B cell (primary cell): ENCODE data around the gene ZFHX2. TPM values are rescaled to one million over a fixed set of nuclear protein-coding genes. Genes with fewer than 3 reads are reported as not detected.

Source experiments
- ATAC-seq: fragments of 200-7000 bp; cut with Tn5 transposase; one replicate; pipeline ENCODE4 v1.10.0; 2021; ENCODE audit warnings: low read depth, mild to moderate bottlenecking, moderate number of reproducible peaks, moderate library complexity
- CTCF ChIA-PET: fragments of 350-600 bp; sonication (Branson Sonifier 250); formaldehyde crosslinking; loops from one replicate; lab custom pipeline; 2021; ENCODE audit warnings: antibody characterized with exemption, inconsistent platforms; lab: Charles Lee
- POLR2A ChIA-PET: fragments of 350-600 bp; sonication (Branson Sonifier 250); formaldehyde crosslinking; loops from one replicate; lab custom pipeline; 2021; ENCODE audit warnings: antibody characterized with exemption; lab: Charles Lee
- DNase-seq: peaks from one replicate; pipeline ENCODE4 v3.0.0; 2013
- H2AFZ ChIP-seq: 2 replicates; pipeline ENCODE4 v1.6.1; 2012; ENCODE audit warnings: mild to moderate bottlenecking, low read depth, low read length; ENCODE audit not compliant: insufficient read depth, poor library complexity, severe bottlenecking
- H3K27ac ChIP-seq, 2 donors: 1 replicate in 1 of 2; 2 replicates in 1 of 2; pipeline ENCODE4 v1.5.1; 2012 to 2013; ENCODE audit warnings: low read length in 2 of 2, mild to moderate bottlenecking in 2 of 2, moderate library complexity in 1 of 2
- H3K27me3 ChIP-seq, 4 experiments: fragments of 200-600 bp in 1 of 4; sonication (generic) in 1 of 4; replicated peaks in 1 of 4; 1 replicate in 2 of 4; 2 replicates in 2 of 4; pipeline versions ENCODE4 v1.6.1 to v1.7.0; 2013 to 2016; ENCODE audit warnings: low read length in 3 of 4, mild to moderate bottlenecking in 2 of 4, mixed read lengths in 1 of 4, moderate library complexity in 1 of 4; ENCODE audit not compliant: insufficient read depth in 4 of 4, control insufficient read depth in 3 of 4; ENCODE audit errors: control extremely low read depth in 1 of 4
- H3K36me3 ChIP-seq, 2 experiments: replicated peaks in 1 of 2; 1 replicate in 1 of 2; 2 replicates in 1 of 2; pipeline versions ENCODE4 v1.6.1 to v1.7.1; 2013; ENCODE audit warnings: low read length in 1 of 2; ENCODE audit not compliant: insufficient read depth in 2 of 2, control insufficient read depth in 1 of 2; ENCODE audit errors: control extremely low read depth in 1 of 2, extremely low read depth in 1 of 2
- H3K4me1 ChIP-seq, 2 donors: fragments of 200-600 bp in 1 of 2; sonication (generic) in 1 of 2; 1 replicate in 1 of 2; 2 replicates in 1 of 2; pipeline versions ENCODE4 v1.5.1 to v1.6.1; 2013 to 2017; ENCODE audit warnings: low read length in 2 of 2; ENCODE audit not compliant: control insufficient read depth in 2 of 2, insufficient read depth in 2 of 2
- H3K4me2 ChIP-seq: replicated peaks from 2 replicates; pipeline ENCODE3; 2012; ENCODE audit warnings: mild to moderate bottlenecking, low read depth, low read length; ENCODE audit not compliant: poor library complexity, severe bottlenecking
- H3K4me3 ChIP-seq, 5 experiments: fragments of 200-600 bp in 1 of 5; sonication (generic) in 1 of 5; 1 replicate in 3 of 5; 2 replicates in 2 of 5; pipeline versions ENCODE4 v1.5.1 to v1.7.0; 2011 to 2016; ENCODE audit warnings: low read length in 4 of 5, mild to moderate bottlenecking in 4 of 5, low read depth in 2 of 5, control low read depth in 1 of 5, moderate library complexity in 1 of 5; ENCODE audit not compliant: insufficient read depth in 1 of 5; ENCODE audit errors: control extremely low read depth in 1 of 5, extremely low read depth in 1 of 5
- H3K79me2 ChIP-seq: fragments of 200-600 bp; sonication (generic); one replicate; pipeline ENCODE4 v1.6.0; 2016; ENCODE audit warnings: low read length; ENCODE audit not compliant: control insufficient read depth, insufficient read depth
- H3K9ac ChIP-seq: fragments of 200-600 bp; sonication (generic); 2 replicates; pipeline ENCODE4 v1.6.1; 2017; ENCODE audit warnings: mild to moderate bottlenecking, low read length, moderate library complexity
- H3K9me3 ChIP-seq, 3 donors: one replicate each; pipeline versions ENCODE4 v1.6.1 to v1.7.1; 2013; ENCODE audit warnings: low read length in 2 of 3; ENCODE audit not compliant: control insufficient read depth in 2 of 3, insufficient read depth in 1 of 3; ENCODE audit errors: control extremely low read depth in 1 of 3
- H4K20me1 ChIP-seq: 2 replicates; pipeline ENCODE4 v1.6.0; 2012; ENCODE audit warnings: mild to moderate bottlenecking, low read length; ENCODE audit not compliant: insufficient read depth, control insufficient read depth, poor library complexity, severe bottlenecking
- H3K27ac Mint-ChIP-seq: one replicate; pipeline ENCODE4 v1.8.0; 2021; ENCODE audit warnings: mixed read lengths
- H3K27me3 Mint-ChIP-seq: one replicate; pipeline ENCODE4 v1.8.0; 2021; ENCODE audit warnings: mixed read lengths
- H3K4me1 Mint-ChIP-seq: one replicate; pipeline ENCODE4 v1.8.0; 2021; ENCODE audit warnings: mixed read lengths
- H3K4me3 Mint-ChIP-seq: one replicate; pipeline ENCODE4 v1.8.0; 2021; ENCODE audit warnings: mixed read lengths
- H3K9me3 Mint-ChIP-seq: one replicate; pipeline ENCODE4 v1.8.0; 2022; ENCODE audit warnings: mixed read lengths; ENCODE audit not compliant: insufficient read depth
- EZH2 ChIP-seq: IDR thresholded peaks from 2 replicates; pipeline ENCODE4 v1.6.1; 2012; ENCODE audit warnings: borderline replicate concordance, low read depth, mild to moderate bottlenecking, moderate library complexity, low read length; ENCODE audit not compliant: insufficient read depth, poor library complexity, severe bottlenecking
- WGBS: methylation state at CpG from one replicate; pipeline ENCODE4 v1.1.5; 2013; ENCODE audit warnings: missing lambda C conversion rate; ENCODE audit not compliant: insufficient coverage; 5-methylcytosine and 5-hydroxymethylcytosine counted together
- intact Hi-C: fragments of 100-400 bp; cut with micrococcal nuclease; formaldehyde crosslinking; loops from one replicate; pipeline ENCODE4 v1.10.0; 2022
- polyA plus RNA-seq: library from polyadenylated mRNA; depleted of rRNA; stranded (reverse); fragments of >200 nt; gene quantifications from 2 replicates; pipeline ENCODE4 v1.2.3, GENCODE V29; 2012
- total RNA-seq, 2 donors: library from RNA; stranded (reverse); fragments of 120-200 nt in 1 of 2; gene quantifications; 1 replicate in 1 of 2; 2 replicates in 1 of 2; pipeline versions ENCODE4 v1.2.3 to v1.2.4, GENCODE V29; 2013 to 2022
- TF ChIP-seq, protein P1 (sequence below): fragments of 200-600 bp; IDR thresholded peaks from one replicate; pipeline ENCODE4 v1.8.0; 2022; ENCODE audit warnings: antibody characterized with exemption, mild to moderate bottlenecking

The ZFHX2 gene
- total and polyA plus RNA-seq, 2 donors (not counting 1 experiment from before 2014, with no cell fraction given): 0.21 to 2.5 TPM

GRCh38 chr14:23569443-23570151 lies 18.0 kb upstream of the ZFHX2 start:
- no peak overlapping the region for H3K4me3 ChIP-seq
- H3K9ac ChIP-seq: no peak overlapping the region
- no peak overlapping the region for H3K27ac Mint-ChIP-seq
- no peaks in the 10 kb centered on the region for H3K9me3 ChIP-seq
- peaks cover 20% of the 10 kb centered on the region for H4K20me1 ChIP-seq
- DNase-seq (peak; percentile 11), ATAC-seq (no peak)
- H3K4me1 ChIP-seq: peaks cover 15 to 23% of the 10 kb centered on the region in 2 donors
- 79% methylated on average over 5 of the region's 7 CpGs for WGBS
- H3K9me3 Mint-ChIP-seq: no peaks in the 10 kb centered on the region
- peaks cover 26% of the 10 kb centered on the region for H3K79me2 ChIP-seq
- no peak overlapping the region for H3K4me3 Mint-ChIP-seq
- ChIA-PET POLR2A (no interaction called here), CTCF (interaction anchor here (4.1 to 9.3 kb wide), 2 partner anchors 12 to 91 kb away, joined by 24 to 61 read pairs; partner anchors contain the start of gene THTPA)
- no peak overlapping the region for H3K4me2 ChIP-seq
- peaks cover 0 to 19% (median 3%) of the 10 kb centered on the region in 4 experiments for H3K27me3 ChIP-seq
- TF ChIP-seq, protein P1, sequence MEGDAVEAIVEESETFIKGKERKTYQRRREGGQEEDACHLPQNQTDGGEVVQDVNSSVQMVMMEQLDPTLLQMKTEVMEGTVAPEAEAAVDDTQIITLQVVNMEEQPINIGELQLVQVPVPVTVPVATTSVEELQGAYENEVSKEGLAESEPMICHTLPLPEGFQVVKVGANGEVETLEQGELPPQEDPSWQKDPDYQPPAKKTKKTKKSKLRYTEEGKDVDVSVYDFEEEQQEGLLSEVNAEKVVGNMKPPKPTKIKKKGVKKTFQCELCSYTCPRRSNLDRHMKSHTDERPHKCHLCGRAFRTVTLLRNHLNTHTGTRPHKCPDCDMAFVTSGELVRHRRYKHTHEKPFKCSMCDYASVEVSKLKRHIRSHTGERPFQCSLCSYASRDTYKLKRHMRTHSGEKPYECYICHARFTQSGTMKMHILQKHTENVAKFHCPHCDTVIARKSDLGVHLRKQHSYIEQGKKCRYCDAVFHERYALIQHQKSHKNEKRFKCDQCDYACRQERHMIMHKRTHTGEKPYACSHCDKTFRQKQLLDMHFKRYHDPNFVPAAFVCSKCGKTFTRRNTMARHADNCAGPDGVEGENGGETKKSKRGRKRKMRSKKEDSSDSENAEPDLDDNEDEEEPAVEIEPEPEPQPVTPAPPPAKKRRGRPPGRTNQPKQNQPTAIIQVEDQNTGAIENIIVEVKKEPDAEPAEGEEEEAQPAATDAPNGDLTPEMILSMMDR: no peak
- TF ChIP-seq EZH2: no peak
- peaks cover 27% of the 10 kb centered on the region for H3K4me1 Mint-ChIP-seq
- no peak overlapping the region for H3K27ac ChIP-seq
- peaks cover 29% of the 10 kb centered on the region for H3K27me3 Mint-ChIP-seq
- intact Hi-C loops: loop anchor here (5.0 to 10.0 kb wide), 4 partner anchors 285 to 873 kb away; partner anchors contain the start of genes HOMEZ, PCK2 and SDR39U1
- H2AFZ ChIP-seq: peak overlapping the region; percentile 89
- peaks cover 0 to 17% of the 10 kb centered on the region in 2 experiments for H3K36me3 ChIP-seq
